IPS-15b (cell line): ENCODE data around the gene CNTNAP2.

Source experiments
- H3K27me3 ChIP-seq: one replicate; pipeline ENCODE4 v1.6.1; 2013; ENCODE audit warnings: low read length; ENCODE audit not compliant: control insufficient read depth, insufficient read depth
- H3K36me3 ChIP-seq: one replicate; pipeline ENCODE4 v1.6.1; 2013; ENCODE audit warnings: low read length; ENCODE audit not compliant: control insufficient read depth, insufficient read depth
- H3K4me1 ChIP-seq: one replicate; pipeline ENCODE4 v1.6.1; 2013; ENCODE audit warnings: mild to moderate bottlenecking, low read length; ENCODE audit not compliant: control insufficient read depth, insufficient read depth
- H3K4me3 ChIP-seq: one replicate; pipeline ENCODE4 v1.5.1; 2013; ENCODE audit warnings: low read depth, low read length
- H3K9ac ChIP-seq: one replicate; pipeline ENCODE4 v1.6.1; 2013; ENCODE audit warnings: low read depth, mild to moderate bottlenecking, low read length
- H3K9me3 ChIP-seq: one replicate; pipeline ENCODE4 v1.6.1; 2013; ENCODE audit warnings: mild to moderate bottlenecking, low read length; ENCODE audit not compliant: control insufficient read depth, insufficient read depth

CNTNAP2 gene

DNA sequence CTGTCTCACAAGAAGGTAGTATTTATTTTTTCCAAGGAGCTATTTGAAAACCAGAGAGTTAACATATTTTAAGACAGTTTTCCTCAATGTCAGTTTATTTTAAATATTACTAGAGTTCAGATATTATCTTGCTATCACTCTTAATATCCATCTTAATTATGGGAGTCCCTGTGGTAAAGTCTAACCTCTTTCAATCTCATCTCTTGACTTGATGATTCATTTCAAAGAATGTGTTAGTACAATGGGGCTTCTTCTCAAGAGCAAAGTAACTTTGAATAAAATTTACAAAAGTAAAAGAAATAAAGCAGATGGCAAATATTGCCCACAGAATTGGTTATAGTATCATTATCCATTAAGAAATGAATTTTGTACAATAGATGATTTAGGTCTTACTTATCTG, 1742.9 kb downstream of the CNTNAP2 start:
- H3K27me3 ChIP-seq, result no peaks in the 10 kb centered on the region
- H3K4me1 ChIP-seq, result no peaks in the 10 kb centered on the region
- H3K9ac ChIP-seq, result no peak overlapping the region
- H3K4me3 ChIP-seq, result no peak overlapping the region
- no peaks in the 10 kb centered on the region for H3K36me3 ChIP-seq
- H3K9me3 ChIP-seq, result no peaks in the 10 kb centered on the region

- Histone ChIP-seq H3K4me3 (no peak overlapping the region), H3K9me3 (no peaks in the 10 kb centered on the region), H3K27me3 (no peaks in the 10 kb centered on the region), H3K36me3 (no peaks in the 10 kb centered on the region), H3K9ac (no peak overlapping the region), H3K4me1 (no peaks in the 10 kb centered on the region)
Observed at GRCh38 chr7:147861058-147861716, 1744.6 kb downstream of the CNTNAP2 start.

DNA sequence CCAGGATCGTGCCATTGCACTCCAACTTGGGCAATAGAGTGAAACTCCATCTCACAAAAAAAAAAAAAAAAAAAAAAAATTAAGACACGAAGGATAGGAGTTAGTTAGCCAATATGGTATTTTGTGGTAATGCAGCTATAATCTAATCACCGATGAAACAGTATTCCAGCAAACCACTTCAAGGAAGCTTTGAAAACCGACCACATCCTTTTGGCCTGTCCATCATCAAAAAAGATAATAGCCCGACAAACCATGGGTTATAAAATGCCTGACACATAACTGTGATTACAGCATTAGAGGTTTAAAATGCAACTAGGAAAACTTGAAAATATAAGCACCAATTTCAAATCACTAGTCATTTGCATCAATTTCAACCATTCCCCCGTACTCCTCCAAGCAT, 1745.3 kb downstream of the CNTNAP2 start:
- Histone ChIP-seq H3K4me1 (no peaks in the 10 kb centered on the region), H3K4me3 (no peak overlapping the region), H3K36me3 (no peaks in the 10 kb centered on the region), H3K27me3 (no peaks in the 10 kb centered on the region), H3K9ac (no peak overlapping the region), H3K9me3 (no peaks in the 10 kb centered on the region)

DNA sequence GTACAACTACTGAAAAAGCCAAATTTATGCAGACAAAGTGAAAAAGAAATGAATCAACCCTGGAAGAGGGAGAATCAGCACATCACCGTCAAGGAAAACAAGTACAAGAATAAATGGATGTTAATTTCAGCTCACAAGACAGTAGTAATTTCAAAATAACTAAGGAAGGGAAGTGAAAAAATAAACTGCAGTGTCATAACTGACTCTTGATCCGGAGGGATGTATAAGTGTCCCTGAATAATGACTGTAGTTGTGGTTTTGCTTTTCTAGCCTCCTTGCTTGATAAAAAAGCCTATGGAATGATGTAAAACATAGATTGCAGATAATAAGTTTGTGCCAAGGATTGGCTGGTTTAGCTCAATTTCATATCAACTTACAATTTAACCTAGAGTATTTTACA, 1752.9 kb downstream of the CNTNAP2 start:
- Histone ChIP-seq H3K9me3 (peaks cover 5% of the 10 kb centered on the region), H3K4me3 (no peak overlapping the region)

DNA sequence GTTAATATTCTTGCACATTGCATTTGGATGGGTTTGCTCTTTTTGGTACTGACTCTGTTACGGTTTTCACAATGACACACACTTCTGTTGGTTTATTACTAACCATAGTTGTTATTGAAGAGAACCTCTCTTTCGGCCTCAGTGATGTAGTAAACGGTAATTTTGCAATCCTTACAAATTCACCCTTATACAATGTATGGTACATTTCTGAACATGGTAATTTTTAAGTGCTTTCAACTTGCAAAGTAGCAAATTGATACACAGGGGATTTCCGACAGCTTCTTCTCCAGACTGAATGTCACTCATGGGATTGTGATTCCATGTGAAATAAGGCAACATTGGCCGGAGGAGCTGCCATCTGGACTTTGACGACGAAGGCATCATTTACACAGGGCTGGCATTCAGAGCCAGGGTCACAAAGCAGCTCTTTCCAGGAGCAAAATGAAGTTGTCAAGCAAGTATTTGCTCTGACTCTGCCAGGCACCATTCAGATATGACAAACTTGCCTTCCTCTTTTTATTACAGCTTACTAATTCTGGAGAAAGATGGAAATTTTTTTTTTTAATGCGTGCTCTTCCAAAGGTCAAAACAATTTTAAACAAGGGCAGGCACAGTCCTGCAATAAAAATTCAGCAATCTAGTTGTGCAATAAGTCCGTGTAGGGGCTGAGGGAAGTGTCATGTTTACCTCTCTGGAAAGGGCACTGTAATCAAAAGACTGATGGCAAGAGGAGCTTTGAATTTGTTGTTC, 1762.5 kb downstream of the CNTNAP2 start:
- Histone ChIP-seq H3K4me3 (no peak overlapping the region), H3K9ac (no peak overlapping the region), H3K36me3 (no peaks in the 10 kb centered on the region), H3K4me1 (no peaks in the 10 kb centered on the region), H3K27me3 (no peaks in the 10 kb centered on the region), H3K9me3 (peaks cover under 1% of the 10 kb centered on the region)

More for the DNA sequence above, 1752.9 kb downstream of the CNTNAP2 start:
- Histone ChIP-seq H3K27me3 (no peaks in the 10 kb centered on the region), H3K9ac (no peak overlapping the region), H3K4me1 (no peaks in the 10 kb centered on the region), H3K36me3 (no peaks in the 10 kb centered on the region)

DNA sequence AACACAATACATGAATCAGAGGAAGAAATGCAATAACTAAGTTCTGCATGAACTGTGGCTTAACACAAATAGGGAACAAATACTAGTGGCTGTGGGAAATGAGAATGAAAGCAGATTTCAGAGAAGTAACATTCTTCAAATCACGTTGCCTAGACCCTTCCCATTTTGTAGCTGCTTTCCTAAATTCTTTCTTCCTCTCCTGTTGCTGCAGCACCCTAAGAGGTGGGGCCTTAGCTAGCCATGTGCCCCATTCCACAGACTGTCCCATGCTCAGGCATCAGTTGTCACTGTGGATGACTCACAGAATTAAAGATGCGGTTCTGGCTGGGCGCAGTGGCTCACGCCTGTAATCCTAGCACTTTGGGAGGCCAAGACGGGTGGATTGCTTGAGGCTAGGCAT, 1769.3 kb downstream of the CNTNAP2 start:
- Histone ChIP-seq H3K4me1 (no peaks in the 10 kb centered on the region), H3K9me3 (no peaks in the 10 kb centered on the region), H3K36me3 (no peaks in the 10 kb centered on the region), H3K9ac (no peak overlapping the region), H3K4me3 (no peak overlapping the region), H3K27me3 (no peaks in the 10 kb centered on the region)

- Histone ChIP-seq H3K27me3 (no peaks in the 10 kb centered on the region), H3K36me3 (no peaks in the 10 kb centered on the region), H3K9me3 (no peaks in the 10 kb centered on the region), H3K4me1 (peaks cover 3% of the 10 kb centered on the region), H3K9ac (no peak overlapping the region), H3K4me3 (no peak overlapping the region)
Observed at GRCh38 chr7:147894271-147894670, 1777.7 kb downstream of the CNTNAP2 start.

GRCh38 chr7:147896121-147896520, 1779.5 kb downstream of the CNTNAP2 start:
- Histone ChIP-seq H3K9ac (no peak overlapping the region), H3K36me3 (no peaks in the 10 kb centered on the region), H3K27me3 (no peaks in the 10 kb centered on the region), H3K4me3 (no peak overlapping the region), H3K4me1 (peaks cover 3% of the 10 kb centered on the region), H3K9me3 (no peaks in the 10 kb centered on the region)

GRCh38 chr7:147903536-147904218, 1787.1 kb downstream of the CNTNAP2 start:
- H3K9ac ChIP-seq, result no peak overlapping the region
- H3K36me3 ChIP-seq, result no peaks in the 10 kb centered on the region
- H3K27me3 ChIP-seq, result no peaks in the 10 kb centered on the region
- no peaks in the 10 kb centered on the region for H3K9me3 ChIP-seq
- H3K4me1 ChIP-seq, result peaks cover 4% of the 10 kb centered on the region
- no peak overlapping the region for H3K4me3 ChIP-seq

GRCh38 chr7:147904219-147904576, 1787.6 kb downstream of the CNTNAP2 start:
- Histone ChIP-seq H3K4me1 (peaks cover 4% of the 10 kb centered on the region), H3K9me3 (no peaks in the 10 kb centered on the region), H3K4me3 (no peak overlapping the region), H3K9ac (no peak overlapping the region), H3K27me3 (no peaks in the 10 kb centered on the region), H3K36me3 (no peaks in the 10 kb centered on the region)

- Histone ChIP-seq H3K9me3 (no peaks in the 10 kb centered on the region), H3K9ac (no peak overlapping the region), H3K27me3 (no peaks in the 10 kb centered on the region), H3K36me3 (no peaks in the 10 kb centered on the region), H3K4me3 (no peak overlapping the region), H3K4me1 (no peaks in the 10 kb centered on the region)
Observed at GRCh38 chr7:147909431-147910148, 1793.0 kb downstream of the CNTNAP2 start.
